ENCODE results near the gene ELP6. TPM values are rescaled to one million over a fixed set of nuclear protein-coding genes. Genes with fewer than 3 reads are reported as not detected.
"Not testable (repeated sequence)": the region's sequence is repeated elsewhere in the genome, so short reads cannot be mapped to it uniquely, and the experiment has no call there.

The ELP6 gene
- total RNA-seq, 2 donors from 2014 or later = 15.1 to 20.5 TPM

- intact Hi-C loops (cut with DNase I) = no loop called here
- no peak for DNase-seq (ENCODE audit: low spot score)
Measured at GRCh38 chr3:47517937-47518336, 4.4 kb upstream of the ELP6 start.

- DNase-seq (ENCODE audit: low spot score) = no peak
- intact Hi-C loops (cut with DNase I) = no loop called here
Measured at GRCh38 chr3:47515864-47516319, 2.4 kb upstream of the ELP6 start.

GRCh38 chr3:47515100-47515499, 1.6 kb upstream of the ELP6 start:
- intact Hi-C loops (cut with DNase I) = no loop called here
- no peak for DNase-seq (ENCODE audit: low spot score)

- intact Hi-C loops (cut with DNase I) = no loop called here
- DNase-seq (ENCODE audit: low spot score) = no peak
Measured at GRCh38 chr3:47512416-47513124, 942 bp downstream of the ELP6 start.

GRCh38 chr3:47505267-47505666, 8.2 kb downstream of the ELP6 start:
- intact Hi-C loops (cut with DNase I) = not testable (repeated sequence)

GRCh38 chr3:47504113-47504512, 9.4 kb downstream of the ELP6 start:
- intact Hi-C loops (cut with DNase I) = no loop called here
- DNase-seq (ENCODE audit: low spot score) = peak; percentile 43

More at GRCh38 chr3:47505267-47505666, 8.2 kb downstream of the ELP6 start:
- not testable (repeated sequence) for DNase-seq (ENCODE audit: low spot score)

- no peak for DNase-seq (ENCODE audit: low spot score)
- intact Hi-C loops (cut with DNase I) = no loop called here
Measured at GRCh38 chr3:47503033-47503432, 10.5 kb downstream of the ELP6 start.

GRCh38 chr3:47496892-47497291, 16.6 kb downstream of the ELP6 start:
- intact Hi-C loops (cut with DNase I) = no loop called here
- DNase-seq (ENCODE audit: low spot score) = peak; percentile 30

GRCh38 chr3:47495886-47496285, 17.6 kb downstream of the ELP6 start:
- DNase-seq (ENCODE audit: low spot score) = peak; percentile 23
- intact Hi-C loops (cut with DNase I) = no loop called here

- intact Hi-C loops (cut with DNase I) = no loop called here
- DNase-seq (ENCODE audit: low spot score) = peak; percentile 50
Measured at GRCh38 chr3:47495111-47495510, 18.4 kb downstream of the ELP6 start.

- peak; percentile 49 for DNase-seq (ENCODE audit: low spot score)
- intact Hi-C loops (cut with DNase I) = no loop called here
Measured at GRCh38 chr3:47491777-47492176, 21.7 kb downstream of the ELP6 start.

- DNase-seq (ENCODE audit: low spot score) = peak; percentile 36
- intact Hi-C loops (cut with DNase I) = no loop called here
Measured at GRCh38 chr3:47491186-47491585, 22.3 kb downstream of the ELP6 start.

- intact Hi-C loops (cut with DNase I) = no loop called here
- DNase-seq (ENCODE audit: low spot score) = no peak
Measured at GRCh38 chr3:47487265-47487664, 26.2 kb downstream of the ELP6 start.

- DNase-seq (ENCODE audit: low spot score) = no peak
- intact Hi-C loops (cut with DNase I) = no loop called here
Measured at GRCh38 chr3:47485812-47486211, 27.7 kb downstream of the ELP6 start.

- intact Hi-C loops (cut with DNase I) = no loop called here
- no peak for DNase-seq (ENCODE audit: low spot score)
Measured at GRCh38 chr3:47482366-47482765, 31.1 kb downstream of the ELP6 start.

GRCh38 chr3:47481763-47482162, 31.7 kb downstream of the ELP6 start:
- intact Hi-C loops (cut with DNase I) = not testable (repeated sequence)
- DNase-seq (ENCODE audit: low spot score) = peak; percentile 5

- peak; percentile 0 for DNase-seq (ENCODE audit: low spot score)
- intact Hi-C loops (cut with DNase I) = not testable (repeated sequence)
Measured at GRCh38 chr3:47480267-47480666, 33.2 kb downstream of the ELP6 start.

GRCh38 chr3:47479826-47480160, 33.7 kb downstream of the ELP6 start:
- intact Hi-C loops (cut with DNase I) = loop anchor here (5.0 kb wide), 1 partner anchor 57 kb away; no protein-coding TSS in a partner anchor
- DNase-seq (ENCODE audit: low spot score) = no peak

GRCh38 chr3:47478022-47478421, 35.5 kb downstream of the ELP6 start:
- no peak for DNase-seq (ENCODE audit: low spot score)
- intact Hi-C loops (cut with DNase I) = loop anchor here (5.0 kb wide), 1 partner anchor 56 kb away; no protein-coding TSS in a partner anchor

GRCh38 chr3:47476644-47477199, 36.8 kb downstream of the ELP6 start:
- intact Hi-C loops (cut with DNase I) = loop anchor here (5.0 kb wide), 1 partner anchor 54 kb away; no protein-coding TSS in a partner anchor
- DNase-seq (ENCODE audit: low spot score) = no peak

- DNase-seq (ENCODE audit: low spot score) = no peak
- intact Hi-C loops (cut with DNase I) = loop anchor here (5.0 kb wide), 1 partner anchor 54 kb away; no protein-coding TSS in a partner anchor
Measured at GRCh38 chr3:47476330-47476626, 37.2 kb downstream of the ELP6 start.

Measured in posterior vena cava (tissue), 2 donors.